ENCODE data around the gene CDK7.

The CDK7 gene

DNA sequence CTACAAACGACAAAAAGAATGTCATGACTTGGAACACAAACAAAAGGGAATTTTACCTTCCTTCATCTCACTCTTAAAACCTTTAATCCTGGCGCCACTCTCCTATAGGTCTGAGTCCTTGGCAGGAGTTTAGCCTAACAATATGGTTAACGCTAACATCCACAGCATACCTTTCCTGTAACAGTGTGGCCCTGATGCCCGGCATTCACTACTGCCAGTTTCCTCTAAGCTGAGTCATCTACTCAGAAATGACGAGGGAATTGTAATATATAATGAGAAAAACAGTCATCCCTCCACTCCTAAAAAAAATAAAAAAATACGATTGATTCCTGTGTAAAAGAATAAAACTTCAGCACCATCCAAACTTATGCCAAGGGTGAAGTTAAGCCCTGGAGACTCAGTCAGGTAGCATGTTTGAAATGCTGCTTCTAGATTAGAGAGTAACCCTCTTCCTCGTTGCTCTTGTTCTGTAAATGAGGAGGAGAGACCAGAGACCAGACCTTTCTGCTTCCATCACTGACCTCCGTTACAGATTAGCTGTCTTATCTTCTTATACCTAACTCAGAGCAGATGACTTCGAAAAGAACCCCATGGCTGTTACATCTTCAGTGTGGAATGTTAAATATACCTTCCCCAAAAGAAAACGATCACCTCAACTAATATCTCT lies 60.5 kb downstream of the CDK7 start:
- no peak for DNase-seq

DNA sequence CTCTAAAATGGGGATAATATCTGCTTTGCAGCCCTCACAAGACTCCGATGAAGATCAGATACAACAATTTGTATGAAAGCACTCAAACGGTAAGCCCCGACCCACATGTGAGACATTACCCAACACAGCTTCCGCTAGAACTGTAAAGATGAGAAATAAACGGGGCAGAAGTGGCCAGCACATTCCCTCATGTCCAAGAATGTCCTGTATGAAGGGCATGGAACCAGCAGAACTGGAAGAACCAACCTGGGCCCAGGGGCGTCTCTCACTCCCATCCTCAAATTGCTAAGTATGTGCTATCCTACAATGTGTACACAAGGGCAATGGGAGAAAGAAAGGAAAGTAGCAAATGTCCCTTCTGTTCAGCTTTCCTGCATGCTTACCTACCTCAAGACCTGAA lies 64.9 kb downstream of the CDK7 start:
- DNase-seq, result no peak

DNA sequence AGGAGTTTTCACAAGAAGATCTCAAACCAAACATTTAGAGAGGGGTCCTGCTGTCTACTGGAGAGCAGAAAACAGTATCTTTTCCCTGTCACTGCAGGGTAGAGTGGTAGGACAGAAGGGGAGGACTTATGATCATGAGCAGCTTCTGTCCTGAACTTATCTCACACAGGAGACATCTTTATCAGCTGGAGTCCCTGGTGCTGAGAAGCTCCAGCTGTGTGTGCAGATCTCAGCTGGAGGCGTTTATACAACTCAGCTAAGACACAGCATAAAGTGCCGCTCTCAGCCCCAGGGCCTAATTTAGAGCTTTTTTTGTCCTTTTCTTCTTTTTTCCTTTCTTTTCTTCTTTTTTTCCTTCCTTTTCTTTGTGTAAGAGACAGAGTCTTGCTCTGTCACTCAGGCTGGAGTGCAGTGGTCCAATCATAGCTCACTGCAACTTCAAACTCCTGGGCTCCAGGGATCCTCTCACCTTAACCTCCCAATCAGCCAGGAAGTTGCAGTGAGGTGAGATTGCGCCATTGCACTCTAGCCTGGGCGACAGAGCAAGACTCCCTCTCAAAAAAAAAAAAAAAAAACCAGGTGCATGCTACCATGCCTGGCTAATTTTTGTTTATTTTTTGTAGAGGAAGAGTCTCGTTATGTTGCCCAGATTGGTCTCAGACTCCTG lies 66.0 kb downstream of the CDK7 start:
- DNase-seq, result no peak

DNA sequence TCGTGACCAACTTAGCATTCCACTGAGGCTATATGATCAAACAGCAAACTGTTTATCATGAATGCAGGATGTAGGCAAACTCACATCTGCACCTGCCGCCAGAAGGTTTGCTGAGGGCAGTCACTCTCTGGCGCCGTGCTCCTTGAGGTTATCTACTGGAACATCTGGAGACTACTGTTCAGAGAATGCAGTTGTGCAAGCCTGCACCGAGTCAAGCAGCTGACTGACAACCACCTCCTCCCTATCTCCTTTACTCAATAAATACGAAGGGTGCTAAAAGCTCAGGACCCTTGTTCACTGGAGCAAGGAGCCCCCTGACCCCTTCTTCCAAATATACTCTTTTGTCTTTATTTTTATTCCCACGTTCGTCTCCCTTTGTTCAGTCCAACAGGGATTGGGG lies 70.8 kb downstream of the CDK7 start:
- no peak for DNase-seq

DNA sequence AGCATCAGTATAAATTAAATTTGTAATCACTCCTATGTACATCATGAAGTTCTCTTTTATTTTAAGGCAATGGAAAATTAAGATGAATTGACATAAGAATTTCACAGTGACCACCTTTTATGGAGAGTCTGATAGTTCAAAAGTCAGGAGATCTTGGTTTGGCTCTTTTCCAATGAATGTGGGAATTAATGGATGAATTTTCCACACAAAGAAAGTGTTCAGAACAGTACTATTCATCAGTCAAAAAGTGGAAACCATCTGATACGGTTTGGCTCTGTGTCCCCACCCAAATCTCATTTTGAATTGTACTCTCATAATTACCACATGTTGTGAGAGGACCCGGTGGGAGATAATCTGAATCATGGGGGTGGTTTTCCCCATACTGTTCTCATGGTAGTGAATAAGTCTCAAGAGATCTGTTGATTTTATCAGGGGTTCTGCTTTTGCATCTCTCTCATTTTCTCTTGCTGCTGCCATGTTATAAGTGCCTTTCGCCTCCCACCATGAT lies 73.4 kb downstream of the CDK7 start:
- DNase-seq, result no peak

DNA sequence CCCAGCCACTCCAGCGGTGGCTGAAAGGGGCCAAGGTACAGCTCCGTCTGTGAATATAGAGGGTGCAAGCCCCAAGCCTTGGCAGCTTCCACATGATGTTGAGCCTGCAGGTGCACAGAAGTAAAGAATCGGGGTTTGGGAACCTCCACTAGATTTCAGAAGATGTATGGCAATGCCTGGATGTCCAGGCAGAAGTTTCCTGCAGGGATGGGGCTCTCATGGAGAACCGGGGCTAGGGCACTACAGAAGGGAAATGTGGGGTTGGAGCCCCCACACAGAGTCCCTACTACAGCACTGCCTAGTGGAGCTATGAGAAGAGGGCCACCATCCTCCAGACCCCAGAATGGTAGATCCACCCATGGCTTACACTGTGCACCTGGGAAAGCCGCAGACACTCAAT lies 74.7 kb downstream of the CDK7 start:
- no peak for DNase-seq

DNA sequence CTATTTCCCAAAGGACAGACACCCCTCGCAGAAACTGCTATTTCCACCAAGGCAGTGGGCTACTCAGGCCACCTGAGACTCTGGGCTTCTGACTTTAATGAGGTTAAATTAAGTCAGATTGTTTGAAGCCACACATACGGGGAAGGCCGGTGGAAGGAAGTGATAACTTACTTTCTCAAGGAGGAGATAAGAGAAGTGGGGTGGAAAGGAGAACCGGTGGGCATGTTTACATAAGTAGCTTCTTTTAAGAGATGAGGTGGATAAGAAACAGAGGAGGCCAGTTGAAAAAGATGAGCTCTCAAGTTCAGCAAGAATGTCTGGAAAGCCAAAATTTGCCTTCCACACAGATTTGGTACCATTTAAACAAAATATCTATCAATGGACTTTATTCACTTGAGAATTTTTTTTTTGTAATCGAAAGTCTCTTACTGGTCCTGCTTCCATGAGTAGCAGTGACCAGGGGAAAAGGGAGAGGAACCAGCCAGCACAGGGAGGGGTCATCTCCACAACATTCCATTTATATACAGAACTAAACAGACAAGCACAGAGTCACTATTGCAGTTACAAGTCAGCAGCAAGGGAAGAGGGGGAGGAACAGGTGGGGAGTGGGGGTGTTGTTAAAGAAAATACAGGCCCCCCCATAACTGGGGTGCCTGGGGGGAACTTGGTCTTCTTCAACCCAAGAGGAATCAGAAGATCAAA lies 77.9 kb downstream of the CDK7 start:
- no peak for DNase-seq

DNA sequence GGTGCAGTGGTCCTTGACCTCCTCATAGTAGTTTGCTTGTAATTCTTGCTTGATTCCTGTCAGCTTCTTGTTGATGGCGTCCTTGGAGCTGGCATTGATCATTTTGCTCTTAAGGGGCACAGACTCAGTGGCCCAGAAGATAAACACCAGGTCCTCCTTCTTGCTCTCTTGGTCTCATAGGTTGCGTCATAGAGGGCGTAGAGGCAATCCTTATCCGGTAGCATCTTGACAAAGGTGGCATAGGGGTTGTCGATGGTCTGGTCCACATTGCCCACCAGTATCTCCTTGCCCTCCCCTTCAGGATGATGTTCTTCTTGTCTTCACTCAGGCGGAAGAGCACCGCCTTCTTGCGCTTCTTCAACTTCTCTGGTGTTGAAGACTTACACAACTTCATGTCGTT lies 78.7 kb downstream of the CDK7 start:
- no peak for DNase-seq

DNA sequence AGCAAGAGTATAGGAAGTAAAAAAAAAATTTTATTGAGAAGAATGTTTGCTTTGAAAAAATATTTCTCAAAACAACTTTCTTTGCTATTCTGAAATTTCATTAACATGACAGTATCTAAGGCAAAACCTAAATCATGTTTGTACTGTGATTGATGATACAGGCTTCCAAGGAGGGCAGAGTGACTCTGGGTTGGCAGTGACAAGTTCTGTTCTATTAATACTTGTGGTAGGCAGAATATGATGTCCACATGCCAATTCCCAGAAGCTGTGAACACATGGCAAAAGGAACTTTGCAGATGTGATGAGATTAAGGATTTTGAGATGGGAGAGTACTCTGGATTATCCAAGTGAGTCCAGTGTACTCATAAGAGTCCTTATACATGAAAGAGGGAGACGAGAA lies 81.3 kb downstream of the CDK7 start:
- no peak for DNase-seq

DNA sequence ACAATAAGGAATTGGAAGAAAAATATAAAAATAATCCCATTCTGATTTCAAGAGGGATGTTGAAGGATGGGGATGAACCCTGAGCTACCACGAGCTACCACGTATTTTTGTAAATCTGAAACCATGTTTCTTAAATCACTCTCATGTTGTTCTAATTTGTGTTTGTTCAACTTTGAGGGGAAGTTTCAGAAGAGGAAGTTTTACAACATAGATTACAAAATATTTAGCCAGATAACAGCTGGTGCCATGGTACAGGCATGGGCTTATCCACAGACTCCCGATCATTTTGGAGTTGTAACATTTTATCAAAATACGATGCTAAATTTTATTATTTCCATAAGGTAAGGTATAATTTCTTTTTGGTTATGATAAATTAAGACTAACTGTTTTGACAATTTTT lies 82.7 kb downstream of the CDK7 start:
- DNase-seq, result no peak

DNA sequence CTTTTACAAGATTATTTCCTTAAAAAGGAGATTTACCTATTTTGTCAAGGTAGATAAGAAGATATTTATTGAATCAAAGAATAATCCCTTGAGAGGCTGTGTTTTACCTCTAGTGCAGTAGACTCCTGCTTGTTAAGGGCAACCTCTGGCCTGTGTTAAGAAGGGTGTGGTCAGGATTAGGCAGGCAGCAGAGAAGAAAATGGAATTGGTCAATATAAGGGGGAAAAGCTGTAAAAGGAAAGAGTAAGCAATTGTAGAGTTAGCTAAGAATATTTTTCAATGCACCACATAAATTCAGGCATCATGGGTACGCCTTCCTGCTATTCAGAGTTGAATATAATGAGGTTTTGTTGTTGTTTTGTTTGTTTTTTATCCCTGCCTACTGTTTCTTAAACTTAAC lies 91.7 kb downstream of the CDK7 start:
- DNase-seq, result no peak

Measured in NCI-H774 (cell line).